ENCODE results near the gene EGFLAM. TPM values are rescaled to one million over a fixed set of nuclear protein-coding genes. Genes with fewer than 3 reads are reported as not detected.

EGFLAM gene
- total RNA-seq, 2 donors from 2014 or later: not detected

- no peak for DNase-seq
- H3K9me3 ChIP-seq (ENCODE audit: control insufficient read depth, low read length, poor library complexity, severe bottlenecking): no peaks in the 10 kb centered on the region
- Mint-ChIP-seq H3K4me3 (no peak overlapping the region), H3K27me3 (peaks cover under 1% of the 10 kb centered on the region), H3K4me1 (no peaks in the 10 kb centered on the region), H3K27ac (no peak overlapping the region), H3K36me3 (ENCODE audit: low read depth) (peaks cover 2% of the 10 kb centered on the region)
- no peak for ATAC-seq
Observed at GRCh38 chr5:38346593-38346992, 88.2 kb downstream of the EGFLAM start.

- H3K4me1 Mint-ChIP-seq: no peaks in the 10 kb centered on the region
- H3K4me3 Mint-ChIP-seq: no peak overlapping the region
- H3K9me3 ChIP-seq (ENCODE audit: control insufficient read depth, low read length, poor library complexity, severe bottlenecking): no peaks in the 10 kb centered on the region
- H3K27ac Mint-ChIP-seq: no peak overlapping the region
- peaks cover 2% of the 10 kb centered on the region for H3K36me3 Mint-ChIP-seq (ENCODE audit: low read depth)
- no peak for DNase-seq
- H3K27me3 Mint-ChIP-seq: no peaks in the 10 kb centered on the region
- no peak for ATAC-seq
Observed at GRCh38 chr5:38347040-38347763, 88.8 kb downstream of the EGFLAM start.

- no peaks in the 10 kb centered on the region for H3K9me3 ChIP-seq (ENCODE audit: control insufficient read depth, low read length, poor library complexity, severe bottlenecking)
- ATAC-seq (no peak), DNase-seq (no peak)
- Mint-ChIP-seq H3K27me3 (no peaks in the 10 kb centered on the region), H3K4me1 (no peaks in the 10 kb centered on the region), H3K36me3 (ENCODE audit: low read depth) (peaks cover 2% of the 10 kb centered on the region), H3K4me3 (no peak overlapping the region), H3K27ac (no peak overlapping the region)
Observed at GRCh38 chr5:38347896-38348295, 89.5 kb downstream of the EGFLAM start.

- DNase-seq (no peak), ATAC-seq (no peak)
- Mint-ChIP-seq H3K36me3 (ENCODE audit: low read depth) (no peaks in the 10 kb centered on the region), H3K27ac (no peak overlapping the region), H3K4me3 (no peak overlapping the region), H3K4me1 (no peaks in the 10 kb centered on the region), H3K27me3 (peaks cover 5% of the 10 kb centered on the region)
- no peaks in the 10 kb centered on the region for H3K9me3 ChIP-seq (ENCODE audit: control insufficient read depth, low read length, poor library complexity, severe bottlenecking)
Observed at GRCh38 chr5:38360323-38361061, 102.1 kb downstream of the EGFLAM start.

- H3K9me3 ChIP-seq (ENCODE audit: control insufficient read depth, low read length, poor library complexity, severe bottlenecking): no peaks in the 10 kb centered on the region
- no peak for ATAC-seq
- Mint-ChIP-seq H3K36me3 (ENCODE audit: low read depth) (no peaks in the 10 kb centered on the region), H3K27me3 (peaks cover 5% of the 10 kb centered on the region), H3K4me3 (no peak overlapping the region), H3K27ac (no peak overlapping the region), H3K4me1 (no peaks in the 10 kb centered on the region)
- no peak for DNase-seq
Observed at GRCh38 chr5:38362713-38363112, 104.4 kb downstream of the EGFLAM start.

- Mint-ChIP-seq H3K27me3 (peaks cover 5% of the 10 kb centered on the region), H3K4me3 (no peak overlapping the region), H3K36me3 (ENCODE audit: low read depth) (no peaks in the 10 kb centered on the region), H3K27ac (no peak overlapping the region), H3K4me1 (peaks cover 7% of the 10 kb centered on the region)
- ATAC-seq (no peak), DNase-seq (no peak)
- no peaks in the 10 kb centered on the region for H3K9me3 ChIP-seq (ENCODE audit: control insufficient read depth, low read length, poor library complexity, severe bottlenecking)
Observed at GRCh38 chr5:38364825-38365224, 106.5 kb downstream of the EGFLAM start.

GRCh38 chr5:38367410-38367809 lies 109.1 kb downstream of the EGFLAM start:
- DNase-seq: no peak
- Mint-ChIP-seq H3K27ac (no peak overlapping the region), H3K4me3 (no peak overlapping the region), H3K36me3 (ENCODE audit: low read depth) (no peaks in the 10 kb centered on the region), H3K4me1 (peaks cover 7% of the 10 kb centered on the region), H3K27me3 (peaks cover 5% of the 10 kb centered on the region)
- no peak for ATAC-seq
- H3K9me3 ChIP-seq (ENCODE audit: control insufficient read depth, low read length, poor library complexity, severe bottlenecking): no peaks in the 10 kb centered on the region

- H3K27me3 Mint-ChIP-seq: peaks cover 5% of the 10 kb centered on the region
- ATAC-seq (no peak), DNase-seq (no peak)
- H3K36me3 Mint-ChIP-seq (ENCODE audit: low read depth): no peaks in the 10 kb centered on the region
- H3K9me3 ChIP-seq (ENCODE audit: control insufficient read depth, low read length, poor library complexity, severe bottlenecking): no peaks in the 10 kb centered on the region
- H3K4me3 Mint-ChIP-seq: peak overlapping the region; percentile 41
- no peak overlapping the region for H3K27ac Mint-ChIP-seq
- peaks cover 7% of the 10 kb centered on the region for H3K4me1 Mint-ChIP-seq
Observed at GRCh38 chr5:38367966-38368365, 109.6 kb downstream of the EGFLAM start.

GRCh38 chr5:38369692-38370091 lies 111.3 kb downstream of the EGFLAM start:
- Mint-ChIP-seq H3K27me3 (peaks cover 18% of the 10 kb centered on the region), H3K4me1 (peaks cover 7% of the 10 kb centered on the region), H3K36me3 (ENCODE audit: low read depth) (no peaks in the 10 kb centered on the region), H3K27ac (no peak overlapping the region), H3K4me3 (no peak overlapping the region)
- no peaks in the 10 kb centered on the region for H3K9me3 ChIP-seq (ENCODE audit: control insufficient read depth, low read length, poor library complexity, severe bottlenecking)
- ATAC-seq (no peak), DNase-seq (no peak)

- Mint-ChIP-seq H3K27me3 (peaks cover 21% of the 10 kb centered on the region), H3K27ac (no peak overlapping the region), H3K4me1 (peaks cover 7% of the 10 kb centered on the region)
Observed at GRCh38 chr5:38370358-38371100, 112.2 kb downstream of the EGFLAM start.

GRCh38 chr5:38371596-38371995 lies 113.2 kb downstream of the EGFLAM start:
- Mint-ChIP-seq H3K27ac (no peak overlapping the region), H3K4me1 (peaks cover 10% of the 10 kb centered on the region), H3K36me3 (ENCODE audit: low read depth) (no peaks in the 10 kb centered on the region), H3K4me3 (no peak overlapping the region), H3K27me3 (peaks cover 27% of the 10 kb centered on the region)
- DNase-seq (no peak), ATAC-seq (no peak)
- no peaks in the 10 kb centered on the region for H3K9me3 ChIP-seq (ENCODE audit: control insufficient read depth, low read length, poor library complexity, severe bottlenecking)

More at GRCh38 chr5:38370358-38371100, 112.2 kb downstream of the EGFLAM start:
- H3K9me3 ChIP-seq (ENCODE audit: control insufficient read depth, low read length, poor library complexity, severe bottlenecking): no peaks in the 10 kb centered on the region
- H3K4me3 Mint-ChIP-seq: no peak overlapping the region
- H3K36me3 Mint-ChIP-seq (ENCODE audit: low read depth): no peaks in the 10 kb centered on the region
- DNase-seq (no peak), ATAC-seq (no peak)

GRCh38 chr5:38373743-38374142 lies 115.4 kb downstream of the EGFLAM start:
- DNase-seq (no peak), ATAC-seq (no peak)
- Mint-ChIP-seq H3K4me1 (peaks cover 7% of the 10 kb centered on the region), H3K27me3 (peaks cover 49% of the 10 kb centered on the region), H3K36me3 (ENCODE audit: low read depth) (peaks cover 4% of the 10 kb centered on the region), H3K27ac (no peak overlapping the region), H3K4me3 (no peak overlapping the region)
- H3K9me3 ChIP-seq (ENCODE audit: control insufficient read depth, low read length, poor library complexity, severe bottlenecking): no peaks in the 10 kb centered on the region

GRCh38 chr5:38375423-38375822 lies 117.1 kb downstream of the EGFLAM start:
- Mint-ChIP-seq H3K27ac (no peak overlapping the region), H3K27me3 (peaks cover 65% of the 10 kb centered on the region), H3K4me3 (no peak overlapping the region), H3K4me1 (peaks cover 10% of the 10 kb centered on the region), H3K36me3 (ENCODE audit: low read depth) (peaks cover 7% of the 10 kb centered on the region)
- ATAC-seq (no peak), DNase-seq (no peak)
- H3K9me3 ChIP-seq (ENCODE audit: control insufficient read depth, low read length, poor library complexity, severe bottlenecking): no peaks in the 10 kb centered on the region

Measured in T-helper 17 cell (primary cell).